BLaER1 treated with 17β-estradiol and CSF1 and Interleukin-3, amounts not matched to agents 10 nM and 100 nM (cell line): ENCODE data around the gene COL23A1.

Experiments
- H3K27ac ChIP-seq, 11 experiments: shearing (Covaris generic); formaldehyde crosslinking; 2 replicates each; pipeline ENCODE4 v1.8.1; 2022
- H3K27me3 ChIP-seq, 11 experiments: shearing (Covaris generic); formaldehyde crosslinking; 2 replicates each; pipeline ENCODE4 v1.8.1; 2022
- H3K36me3 ChIP-seq, 11 experiments: shearing (Covaris generic); formaldehyde crosslinking; 2 replicates each; pipeline ENCODE4 v1.8.1; 2022
- H3K4me1 ChIP-seq, 10 experiments: shearing (Covaris generic); formaldehyde crosslinking; 2 replicates each; pipeline ENCODE4 v1.8.1; 2022
- H3K4me2 ChIP-seq, 11 experiments: shearing (Covaris generic); formaldehyde crosslinking; 2 replicates each; pipeline ENCODE4 v1.8.1; 2022
- H3K4me3 ChIP-seq, 10 experiments: shearing (Covaris generic); formaldehyde crosslinking; 2 replicates each; pipeline ENCODE4 v1.8.1; 2022
- H3K9ac ChIP-seq, 11 experiments: shearing (Covaris generic); formaldehyde crosslinking; 2 replicates each; pipeline ENCODE4 v1.8.1; 2022
- H3K9me3 ChIP-seq, 11 experiments: shearing (Covaris generic); formaldehyde crosslinking; replicated peaks in 1 of 11; 2 replicates each; pipeline ENCODE4 v1.8.1; 2022
- H4K20me1 ChIP-seq, 11 experiments: shearing (Covaris generic); formaldehyde crosslinking; 2 replicates each; pipeline ENCODE4 v1.8.1; 2022
- Cebpa-rat ChIP-seq, 11 experiments: shearing (Covaris generic); IDR thresholded peaks; 2 replicates each; pipeline ENCODE4 v1.8.1; 2022

Gene COL23A1

DNA sequence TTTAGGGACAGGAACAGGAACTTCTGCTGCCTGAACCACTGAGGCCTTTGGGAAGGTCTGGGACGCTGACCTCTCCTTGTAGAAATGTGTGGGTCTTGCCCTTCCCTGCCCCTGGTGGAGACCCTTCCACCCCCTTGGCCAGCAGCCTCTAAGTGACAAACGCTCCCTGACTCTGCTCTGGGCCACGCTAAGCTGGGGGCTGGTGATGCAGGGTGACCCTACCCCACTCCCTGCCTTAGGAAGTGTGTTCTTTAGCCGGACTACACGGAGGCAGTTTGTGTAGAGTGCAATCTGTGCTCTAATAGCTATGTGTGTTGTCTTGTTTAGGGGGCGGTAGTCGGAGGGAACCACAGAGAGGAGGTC lies 123.0 kb downstream of the COL23A1 start:
- H3K36me3 ChIP-seq, result no peaks in the 10 kb centered on the region
- peak overlapping the region; percentile 69 to 96 (median 84) for H3K4me2 ChIP-seq
- TF ChIP-seq Cebpa-rat (IDR thresholded peaks at IDR 0.05), result no peak
- H3K4me3 ChIP-seq, result no peak overlapping the region
- H3K9ac ChIP-seq, result peak overlapping the region; percentile 78 to 89 (median 85)
- peaks cover 59 to 94% (median 82%) of the 10 kb centered on the region in 10 experiments for H3K4me1 ChIP-seq
- no peaks in the 10 kb centered on the region for H4K20me1 ChIP-seq
- peaks cover 0 to 23% (median 0%) of the 10 kb centered on the region in 11 experiments; a peak in 4 of 22 replicates for H3K27me3 ChIP-seq
- no peaks in the 10 kb centered on the region for H3K9me3 ChIP-seq
- peak overlapping the region; percentile 88 to 99 (median 95) for H3K27ac ChIP-seq

DNA sequence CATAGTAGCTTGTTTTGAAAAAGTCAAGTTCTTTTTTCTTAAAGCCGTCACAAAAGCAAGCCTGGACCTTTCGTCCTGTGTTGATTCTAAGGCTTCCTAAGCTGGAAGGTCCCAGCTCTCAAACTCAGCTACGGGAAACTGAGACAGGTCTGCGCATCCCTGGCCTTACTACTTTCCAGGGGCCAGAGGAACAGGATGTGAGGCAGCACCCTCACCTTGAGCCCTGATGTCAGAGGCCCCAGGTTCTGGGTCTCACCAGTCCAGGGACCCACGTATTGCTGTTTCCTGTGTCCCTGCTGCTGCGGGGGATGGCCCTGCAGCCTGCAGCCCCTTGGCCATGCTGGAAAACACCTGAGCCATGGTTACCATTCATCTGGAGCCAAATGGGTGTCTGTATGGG lies 123.9 kb downstream of the COL23A1 start:
- Histone ChIP-seq H3K9ac (peak overlapping the region; percentile 78 to 89 (median 85); a peak in 20 of 22 replicates), H3K27ac (peak overlapping the region; percentile 88 to 99 (median 95); a peak in 21 of 22 replicates), H3K36me3 (no peaks in the 10 kb centered on the region), H3K27me3 (peaks cover 0 to 23% (median 0%) of the 10 kb centered on the region in 11 experiments; a peak in 4 of 22 replicates), H4K20me1 (no peaks in the 10 kb centered on the region), H3K4me1 (peaks cover 57 to 94% (median 80%) of the 10 kb centered on the region in 10 experiments), H3K4me3 (no peak overlapping the region), H3K9me3 (no peaks in the 10 kb centered on the region), H3K4me2 (peak overlapping the region; percentile 69 to 96 (median 84); a peak in 21 of 22 replicates)
- no peak for TF ChIP-seq Cebpa-rat (IDR thresholded peaks at IDR 0.05)

DNA sequence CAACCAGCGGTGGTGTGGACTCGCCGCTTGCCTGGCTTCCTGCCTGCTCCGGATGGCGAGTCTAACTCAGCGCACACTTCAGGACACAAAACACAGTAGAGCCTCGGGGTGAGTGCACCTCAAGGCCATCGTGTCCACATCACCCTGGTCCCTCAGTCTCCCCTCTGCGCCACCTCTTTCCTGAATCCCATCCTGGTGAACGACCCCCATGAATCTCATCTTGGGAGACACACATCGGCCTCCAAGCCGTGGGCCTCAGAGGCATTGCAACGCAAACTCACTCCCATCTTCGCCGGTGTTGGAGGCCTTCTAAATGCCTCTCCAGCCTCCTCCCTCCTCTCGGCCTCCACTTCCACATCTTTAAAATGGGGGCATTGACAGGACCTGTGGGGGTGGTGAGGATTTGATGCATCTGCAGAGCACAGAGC lies 124.3 kb downstream of the COL23A1 start:
- peak overlapping the region in 10 of 11 experiments; percentile 93 to 99 (median 95); a peak in 19 of 22 replicates for H3K27ac ChIP-seq
- peak overlapping the region in 8 of 11 experiments; percentile 78 to 89 (median 85); a peak in 10 of 22 replicates for H3K9ac ChIP-seq
- no peaks in the 10 kb centered on the region for H3K36me3 ChIP-seq
- peaks cover 54 to 94% (median 80%) of the 10 kb centered on the region in 10 experiments for H3K4me1 ChIP-seq
- no peak for TF ChIP-seq Cebpa-rat (IDR thresholded peaks at IDR 0.05)
- peaks cover 0 to 21% (median 0%) of the 10 kb centered on the region in 11 experiments; a peak in 4 of 22 replicates for H3K27me3 ChIP-seq
- peak overlapping the region in 9 of 11 experiments; percentile 69 to 96 (median 85); a peak in 17 of 22 replicates for H3K4me2 ChIP-seq
- no peaks in the 10 kb centered on the region for H4K20me1 ChIP-seq
- no peaks in the 10 kb centered on the region for H3K9me3 ChIP-seq
- no peak overlapping the region for H3K4me3 ChIP-seq

DNA sequence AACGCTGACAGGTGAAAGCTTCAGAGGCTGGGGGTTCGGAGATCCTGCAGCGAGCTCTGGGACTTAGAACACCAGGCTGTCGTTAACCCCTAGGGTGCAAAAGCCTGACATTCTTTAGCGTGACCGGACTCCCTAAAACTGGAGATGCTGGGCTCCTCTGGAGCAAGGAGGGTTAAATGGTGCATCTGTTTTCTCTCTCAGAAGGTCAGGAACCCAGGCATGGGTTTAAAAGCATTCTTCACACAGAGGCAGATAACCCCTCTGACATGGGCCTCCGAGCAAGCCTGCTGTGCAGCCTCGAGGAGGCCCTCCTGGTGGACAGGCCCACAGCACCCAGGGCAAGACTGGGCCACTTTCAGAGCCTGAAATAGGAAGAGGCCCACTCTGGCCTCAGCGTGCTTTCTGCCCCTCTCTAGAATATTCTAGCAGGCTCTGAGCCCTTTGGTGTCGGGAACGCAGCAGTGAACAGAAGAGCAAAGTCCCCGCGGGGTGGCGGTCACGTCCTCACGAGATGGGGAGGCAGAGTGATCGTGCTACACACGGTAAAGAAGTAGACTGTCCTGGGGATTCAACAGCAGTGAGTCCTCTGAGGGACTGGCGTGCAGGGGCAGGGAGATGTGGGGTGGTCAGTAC lies 124.8 kb downstream of the COL23A1 start:
- Histone ChIP-seq H3K27me3 (peaks cover 0 to 16% (median 0%) of the 10 kb centered on the region in 11 experiments; a peak in 4 of 22 replicates), H3K4me1 (peaks cover 49 to 94% (median 78%) of the 10 kb centered on the region in 10 experiments), H4K20me1 (no peaks in the 10 kb centered on the region), H3K27ac (peak overlapping the region in 10 of 11 experiments; percentile 4 to 99 (median 95); a peak in 18 of 22 replicates), H3K9ac (peak overlapping the region in 7 of 11 experiments; percentile 5 to 89 (median 78); a peak in 10 of 22 replicates), H3K36me3 (no peaks in the 10 kb centered on the region), H3K4me2 (peak overlapping the region in 9 of 11 experiments; percentile 19 to 96 (median 83); a peak in 13 of 22 replicates), H3K9me3 (no peaks in the 10 kb centered on the region), H3K4me3 (no peak overlapping the region)
- no peak for TF ChIP-seq Cebpa-rat (IDR thresholded peaks at IDR 0.05)

DNA sequence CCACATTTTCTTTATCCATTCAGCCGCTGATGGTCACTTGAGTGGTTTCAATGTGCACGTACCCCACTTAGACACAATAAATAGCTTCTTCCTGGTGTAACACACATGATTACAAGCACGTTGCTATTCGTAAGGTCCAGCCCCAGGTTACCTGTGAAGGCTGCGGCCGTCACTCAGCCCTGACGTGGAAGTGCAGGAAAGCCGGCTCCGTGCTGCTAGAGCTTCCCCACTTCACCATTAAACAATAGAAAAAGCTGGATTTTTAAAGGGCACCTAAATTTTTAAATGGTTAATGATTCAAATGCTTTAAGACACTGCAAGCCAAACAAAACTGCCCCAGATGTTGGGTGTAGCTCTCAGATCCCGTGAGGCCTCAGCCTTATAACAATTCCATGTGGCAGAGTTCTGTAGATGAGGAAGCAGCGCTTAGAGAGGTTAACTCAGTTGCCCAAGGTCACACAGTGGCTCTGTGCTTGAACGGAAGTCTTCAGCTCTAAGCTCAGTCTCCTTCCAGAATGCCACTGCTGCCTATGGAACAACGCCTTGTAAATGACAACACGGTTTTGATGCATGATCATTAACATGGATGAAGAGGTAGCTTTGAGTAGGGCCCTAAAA lies 125.7 kb downstream of the COL23A1 start:
- H3K27ac ChIP-seq, result peak overlapping the region in 9 of 11 experiments; percentile 93 to 99 (median 95); a peak in 17 of 22 replicates
- H4K20me1 ChIP-seq, result no peaks in the 10 kb centered on the region
- H3K27me3 ChIP-seq, result peaks cover 0 to 8% (median 0%) of the 10 kb centered on the region in 11 experiments; a peak in 4 of 22 replicates
- H3K36me3 ChIP-seq, result no peaks in the 10 kb centered on the region
- peak overlapping the region in 8 of 11 experiments; percentile 19 to 96 (median 82); a peak in 11 of 22 replicates for H3K4me2 ChIP-seq
- H3K9me3 ChIP-seq, result no peaks in the 10 kb centered on the region
- peaks cover 41 to 87% (median 70%) of the 10 kb centered on the region in 10 experiments for H3K4me1 ChIP-seq
- H3K9ac ChIP-seq, result peak overlapping the region in 3 of 11 experiments; percentile 7 to 38 (median 9); a peak in 2 of 22 replicates
- no peak for TF ChIP-seq Cebpa-rat (IDR thresholded peaks at IDR 0.05)
- no peak overlapping the region for H3K4me3 ChIP-seq

DNA sequence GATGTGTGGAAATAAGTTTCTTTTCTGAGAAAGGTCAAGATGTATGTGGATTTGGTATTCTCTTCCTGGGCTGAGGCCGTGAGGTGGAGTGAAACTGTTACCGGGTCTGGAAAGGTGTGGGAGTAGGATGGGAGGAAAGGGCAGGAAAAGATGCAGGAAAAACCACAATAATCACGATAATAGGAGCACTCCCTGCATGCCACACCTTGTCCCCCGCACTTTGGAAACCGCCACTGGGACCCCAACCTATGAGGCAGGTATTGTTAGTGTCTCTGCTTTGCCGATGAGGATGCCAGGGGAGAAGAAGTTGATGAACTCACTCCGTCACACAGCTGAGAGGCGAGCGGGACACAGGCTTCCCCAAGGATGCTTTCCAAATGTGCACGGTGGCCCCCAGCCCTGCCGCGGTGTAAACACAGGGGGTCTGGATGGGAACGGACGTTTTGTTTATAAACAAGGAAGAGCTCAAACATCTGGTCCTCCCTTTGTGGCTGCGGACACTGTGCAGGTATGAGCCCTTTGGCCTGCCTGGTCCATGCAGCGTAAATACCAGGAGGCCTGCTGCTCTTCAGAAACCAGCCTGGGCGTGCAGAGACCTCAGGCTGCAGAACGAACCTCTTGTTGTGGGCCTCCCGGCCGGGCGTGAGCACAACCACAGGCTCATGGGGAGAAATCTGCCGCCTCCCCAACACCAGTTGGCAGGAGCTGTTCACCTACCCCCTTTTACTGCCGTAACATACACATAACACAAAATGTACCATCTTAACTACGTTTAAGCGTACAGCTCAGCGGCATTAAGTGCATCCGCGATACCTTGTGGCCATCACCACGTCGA lies 126.7 kb downstream of the COL23A1 start:
- Histone ChIP-seq H3K4me1 (peaks cover 33 to 77% (median 60%) of the 10 kb centered on the region in 10 experiments), H3K36me3 (no peaks in the 10 kb centered on the region), H3K27me3 (no peaks in the 10 kb centered on the region), H3K4me2 (peak overlapping the region in 1 of 11 experiments; percentile 42; a peak in 2 of 22 replicates), H3K9me3 (no peaks in the 10 kb centered on the region), H3K4me3 (no peak overlapping the region), H4K20me1 (no peaks in the 10 kb centered on the region), H3K27ac (peak overlapping the region in 2 of 11 experiments; percentile 97 to 98; a peak in 2 of 22 replicates), H3K9ac (no peak overlapping the region; a peak in 1 of 22 replicates)
- TF ChIP-seq Cebpa-rat (IDR thresholded peaks at IDR 0.05), result no peak

DNA sequence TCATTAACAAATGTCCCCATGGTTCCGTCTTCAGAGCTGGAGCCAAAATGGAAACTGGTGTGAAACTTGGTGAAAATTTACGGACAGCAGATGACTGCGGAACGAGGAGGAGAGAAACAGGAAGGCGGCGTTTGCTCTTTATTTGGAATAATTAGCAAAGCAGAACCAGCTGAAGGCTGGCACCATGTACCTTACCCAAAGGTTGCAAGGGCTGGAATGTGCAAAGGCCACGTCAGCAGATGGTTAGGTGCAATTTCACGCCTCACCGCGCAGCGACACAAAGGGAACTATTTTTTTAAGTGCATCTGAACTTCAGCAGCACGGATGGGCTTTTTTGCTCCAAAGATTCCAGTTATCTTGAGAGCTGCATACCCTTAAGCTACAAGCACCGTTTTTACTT lies 127.4 kb downstream of the COL23A1 start:
- peak overlapping the region in 2 of 11 experiments; percentile 3 to 42; a peak in 4 of 22 replicates for H3K4me2 ChIP-seq
- no peak overlapping the region for H3K27ac ChIP-seq
- H3K4me3 ChIP-seq, result no peak overlapping the region
- TF ChIP-seq Cebpa-rat (IDR thresholded peaks at IDR 0.05), result no peak
- H4K20me1 ChIP-seq, result no peaks in the 10 kb centered on the region
- H3K9me3 ChIP-seq, result no peaks in the 10 kb centered on the region
- no peaks in the 10 kb centered on the region for H3K27me3 ChIP-seq
- H3K4me1 ChIP-seq, result peaks cover 26 to 70% (median 52%) of the 10 kb centered on the region in 10 experiments
- H3K9ac ChIP-seq, result no peak overlapping the region; a peak in 1 of 22 replicates
- H3K36me3 ChIP-seq, result no peaks in the 10 kb centered on the region

DNA sequence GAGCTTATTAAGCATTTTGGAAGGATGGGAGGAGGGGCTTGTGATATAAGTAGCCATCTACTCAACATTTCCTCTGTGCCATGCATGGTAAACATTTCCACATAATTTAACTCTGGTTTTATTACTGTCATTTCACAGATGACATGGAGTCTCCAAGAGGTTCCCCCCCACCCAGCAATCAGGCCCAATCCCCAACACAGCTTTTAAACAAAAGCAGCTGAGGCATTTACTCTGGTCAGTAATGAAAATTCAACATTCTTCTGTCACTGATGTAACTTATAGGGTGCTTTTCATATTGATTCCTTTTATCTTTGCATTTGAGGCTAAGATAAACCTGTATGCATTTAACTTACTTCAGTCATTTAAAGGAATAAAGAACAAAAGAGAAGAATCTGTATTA lies 128.1 kb downstream of the COL23A1 start:
- peaks cover 18 to 63% (median 45%) of the 10 kb centered on the region in 10 experiments for H3K4me1 ChIP-seq
- no peak for TF ChIP-seq Cebpa-rat (IDR thresholded peaks at IDR 0.05)

More for the DNA sequence above, 128.1 kb downstream of the COL23A1 start:
- no peaks in the 10 kb centered on the region for H3K36me3 ChIP-seq
- no peaks in the 10 kb centered on the region for H3K27me3 ChIP-seq
- 0 out of 22 replicates have a peak overlapping the region, but pooled peaks of 1 of the 11 experiments have one; percentile 8 for H3K27ac ChIP-seq
- H3K9ac ChIP-seq, result no peak overlapping the region
- no peaks in the 10 kb centered on the region for H4K20me1 ChIP-seq
- no peak overlapping the region for H3K4me3 ChIP-seq
- no peaks in the 10 kb centered on the region for H3K9me3 ChIP-seq
- peak overlapping the region in 8 of 11 experiments; percentile 3 to 60 (median 30); a peak in 9 of 22 replicates for H3K4me2 ChIP-seq
